Esophagus muscularis mucosa (tissue), 2 donors: ENCODE results near the gene PPP1CA.

ENCODE experiments used
- POLR2A ChIP-seq: fragments of 450-650 bp; IDR thresholded peaks from one replicate; pipeline ENCODE4 v1.6.1; 2017; ENCODE audit warnings: antibody characterized with exemption, moderate library complexity, mild to moderate bottlenecking, low read depth
- POLR2AphosphoS5 ChIP-seq, 2 donors: sonication (generic); formaldehyde crosslinking; IDR thresholded peaks; one replicate each; pipeline ENCODE4 v1.6.1; 2017; ENCODE audit warnings: antibody characterized with exemption in 2 of 2

GRCh38 chr11:67366961-67367760 is 34.5 kb downstream of the PPP1CA start:
- TF ChIP-seq POLR2A = no peak
- peak in 1 of 2 donors; percentile 33 for TF ChIP-seq POLR2AphosphoS5 (IDR thresholded peaks at IDR 0.05)
